ENCODE data around the gene ZNF618.

The ZNF618 gene

GRCh38 chr9:114088571-114089170, 212.6 kb downstream of the ZNF618 start:
- DNase-seq = no peak

- DNase-seq = no peak
These were observed 213.2 kb downstream of the ZNF618 start for GRCh38 chr9:114089206-114089840.

DNA sequence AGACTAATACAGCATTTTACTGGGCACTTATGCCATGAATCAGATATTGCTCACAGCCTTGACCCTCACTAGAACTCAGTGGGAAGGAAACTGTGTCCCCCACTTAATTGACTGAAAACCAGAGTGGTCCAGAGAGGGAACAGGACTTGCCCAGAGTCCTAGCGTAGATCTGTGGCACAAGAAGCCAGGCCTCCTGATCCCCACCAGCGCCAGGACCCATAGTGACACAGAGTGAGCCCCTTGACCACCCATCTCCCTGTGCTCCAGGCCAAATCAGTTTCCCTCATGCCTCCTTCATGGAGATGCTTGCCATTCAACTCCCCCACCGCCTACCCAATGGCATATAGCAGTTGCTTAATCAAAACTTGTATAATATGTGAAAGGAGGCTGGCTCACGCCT, 214.7 kb downstream of the ZNF618 start:
- no peak for DNase-seq

DNA sequence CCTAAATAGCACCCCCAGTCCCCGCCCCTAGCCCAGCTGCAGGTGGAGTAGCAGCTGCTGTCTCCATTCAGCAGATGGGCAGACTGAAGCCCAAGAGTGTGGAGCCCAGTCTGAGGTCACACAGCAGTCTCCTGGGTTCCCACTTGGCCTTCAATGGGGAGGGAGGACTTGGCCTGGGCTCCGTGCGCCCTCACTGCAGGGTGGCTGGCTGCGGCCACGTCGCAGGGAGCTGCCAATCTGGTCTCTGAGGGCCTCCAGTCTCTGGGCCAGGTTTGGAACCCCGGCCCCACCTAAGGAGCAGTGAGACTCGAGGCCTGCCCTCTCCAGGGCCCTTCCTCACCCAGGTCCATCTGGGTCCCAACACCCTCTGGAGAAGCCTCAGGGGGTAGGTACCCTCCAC, 215.6 kb downstream of the ZNF618 start:
- no peak for DNase-seq

- no peak for DNase-seq
These were observed 216.2 kb downstream of the ZNF618 start for GRCh38 chr9:114092336-114092735.

GRCh38 chr9:114093031-114093471, 216.9 kb downstream of the ZNF618 start:
- no peak for DNase-seq

- DNase-seq = no peak
These were observed 217.8 kb downstream of the ZNF618 start for GRCh38 chr9:114093761-114094505.

DNA sequence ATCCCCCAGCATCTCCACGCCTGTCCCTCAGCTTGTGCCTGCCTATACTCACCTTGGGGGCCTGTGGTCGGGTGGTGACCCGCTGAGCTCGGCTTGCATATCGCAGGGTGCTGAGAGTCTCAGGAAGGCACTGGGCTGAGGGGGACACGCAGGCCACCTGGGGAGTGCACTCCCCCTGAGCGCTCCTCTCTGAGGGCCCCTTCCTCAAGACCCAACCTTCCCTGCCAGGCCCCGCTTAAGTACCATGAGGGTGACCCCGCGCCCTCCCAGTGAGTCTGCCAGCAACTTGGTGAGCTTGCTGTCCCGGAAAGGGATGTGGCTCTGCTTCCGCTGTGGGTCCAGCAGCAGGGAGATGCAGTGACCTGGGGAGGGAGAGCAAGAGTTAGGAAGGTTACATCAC, 218.9 kb downstream of the ZNF618 start:
- no peak for DNase-seq

- no peak for DNase-seq
These were observed 220.0 kb downstream of the ZNF618 start for GRCh38 chr9:114096041-114096511.

GRCh38 chr9:114096866-114097612, 220.9 kb downstream of the ZNF618 start:
- DNase-seq = no peak

- DNase-seq = no peak
These were observed 221.5 kb downstream of the ZNF618 start for GRCh38 chr9:114097613-114098020.

GRCh38 chr9:114098021-114098935, 222.2 kb downstream of the ZNF618 start:
- no peak for DNase-seq

GRCh38 chr9:114098936-114099668, 223.0 kb downstream of the ZNF618 start, which contains the start of gene KIF12:
TSS of gene KIF12 (minus strand) at chr9:114099292. CDS start at chr9:114099276, 16 bp downstream.
- no peak for DNase-seq

GRCh38 chr9:114099669-114100270, 223.7 kb downstream of the ZNF618 start:
- DNase-seq = no peak

GRCh38 chr9:114100536-114100935, 224.4 kb downstream of the ZNF618 start:
- no peak for DNase-seq

- DNase-seq = no peak
These were observed 226.4 kb downstream of the ZNF618 start for GRCh38 chr9:114102484-114102883.

- DNase-seq = no peak
These were observed 229.1 kb downstream of the ZNF618 start for GRCh38 chr9:114105236-114105635.

Data from midbrain (tissue), 1 donor.